Transverse colon (tissue), 3 donors: ENCODE measurements around the gene NCS1.

Experiments used
- EP300 ChIP-seq: sonication (generic); formaldehyde crosslinking; IDR thresholded peaks from one replicate; pipeline ENCODE4 v1.6.1; 2017; ENCODE audit warnings: antibody characterized with exemption, low read depth
- POLR2A ChIP-seq: fragments of 450-650 bp; IDR thresholded peaks from one replicate; pipeline ENCODE4 v1.6.1; 2016; ENCODE audit warnings: antibody characterized with exemption, mild to moderate bottlenecking, moderate library complexity
- TF ChIP-seq, protein P1 (sequence below), 5 experiments: fragments of 200-600 bp in 3 of 5; fragments of 450-650 bp in 2 of 5; sonication (generic) in 3 of 5; IDR thresholded peaks; 1 replicate in 2 of 5; 2 replicates in 3 of 5; pipeline ENCODE4 v1.5.1; 2016 to 2017; ENCODE audit warnings: antibody characterized with exemption in 5 of 5, inconsistent platforms in 3 of 5, mild to moderate bottlenecking in 2 of 5, moderate library complexity in 1 of 5

GRCh38 chr9:130256644-130257043 lies 84.4 kb downstream of the NCS1 start:
- TF ChIP-seq, protein P1, sequence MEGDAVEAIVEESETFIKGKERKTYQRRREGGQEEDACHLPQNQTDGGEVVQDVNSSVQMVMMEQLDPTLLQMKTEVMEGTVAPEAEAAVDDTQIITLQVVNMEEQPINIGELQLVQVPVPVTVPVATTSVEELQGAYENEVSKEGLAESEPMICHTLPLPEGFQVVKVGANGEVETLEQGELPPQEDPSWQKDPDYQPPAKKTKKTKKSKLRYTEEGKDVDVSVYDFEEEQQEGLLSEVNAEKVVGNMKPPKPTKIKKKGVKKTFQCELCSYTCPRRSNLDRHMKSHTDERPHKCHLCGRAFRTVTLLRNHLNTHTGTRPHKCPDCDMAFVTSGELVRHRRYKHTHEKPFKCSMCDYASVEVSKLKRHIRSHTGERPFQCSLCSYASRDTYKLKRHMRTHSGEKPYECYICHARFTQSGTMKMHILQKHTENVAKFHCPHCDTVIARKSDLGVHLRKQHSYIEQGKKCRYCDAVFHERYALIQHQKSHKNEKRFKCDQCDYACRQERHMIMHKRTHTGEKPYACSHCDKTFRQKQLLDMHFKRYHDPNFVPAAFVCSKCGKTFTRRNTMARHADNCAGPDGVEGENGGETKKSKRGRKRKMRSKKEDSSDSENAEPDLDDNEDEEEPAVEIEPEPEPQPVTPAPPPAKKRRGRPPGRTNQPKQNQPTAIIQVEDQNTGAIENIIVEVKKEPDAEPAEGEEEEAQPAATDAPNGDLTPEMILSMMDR (IDR thresholded peaks at IDR 0.05), result no peak
- TF ChIP-seq EP300 (no peak), POLR2A (no peak)
